A673 (cell line): ENCODE results near the gene PHC2.

Experiments
- CTCF ChIP-seq: fragments of 300-800, 200-600 bp; sonication (generic); conservative IDR thresholded peaks from 2 replicates; pipeline ENCODE4 v1.5.1; 2017; ENCODE audit warnings: low read depth, mild to moderate bottlenecking, antibody characterized with exemption, low read length, moderate library complexity, mixed read lengths
- EZH2 ChIP-seq: fragments of 200-600 bp; sonication (generic); IDR thresholded peaks from 2 replicates; pipeline ENCODE4 v1.6.1; 2017; ENCODE audit warnings: borderline replicate concordance, low read depth, mild to moderate bottlenecking, mixed read lengths, antibody characterized with exemption, low read length; ENCODE audit not compliant: poor library complexity, severe bottlenecking

GRCh38 chr1:33377756-33378155 is 53.1 kb downstream of the PHC2 start:
- TF ChIP-seq CTCF (no peak), EZH2 (no peak)
